ENCODE measurements around the gene MTG2. TPM values are rescaled to one million over a fixed set of nuclear protein-coding genes. Genes with fewer than 3 reads are reported as not detected.

MTG2 gene
- total and polyA plus RNA-seq, 2 of the 13 experiments (the other 11 are each of a cell fraction or from before 2014, with no cell fraction given): 20.4 to 37.8 TPM

GRCh38 chr20:62227591-62227976 is 44.8 kb downstream of the MTG2 start (continued):
- TF ChIP-seq ZNF839 (CRISPR knock-in tag; IDR thresholded peaks at IDR 0.05; ENCODE audit: borderline replicate concordance) (peak; percentile 6; the same call in 1 of the 2 replicates), ZIK1 (CRISPR knock-in tag; IDR thresholded peaks at IDR 0.05; ENCODE audit: borderline replicate concordance, low read depth) (0 out of 2 replicates have a peak, but pooled peaks have one; percentile 30), ZNF430 (CRISPR knock-in tag; IDR thresholded peaks at IDR 0.05) (peak; percentile 58; the same call in 1 of the 2 replicates), ZFX (CRISPR knock-in tag; IDR thresholded peaks at IDR 0.05; ENCODE audit: low read depth) (peak; percentile 78), ZNF367 (CRISPR knock-in tag; IDR thresholded peaks at IDR 0.05; ENCODE audit: borderline replicate concordance) (no peak), ZNF280B (CRISPR knock-in tag; IDR thresholded peaks at IDR 0.05; ENCODE audit: borderline replicate concordance) (peak; percentile 83; the same call in 1 of the 2 replicates), ZNF451 (CRISPR knock-in tag; IDR thresholded peaks at IDR 0.05) (0 out of 2 replicates have a peak, but pooled peaks have one; percentile 40), ZNF362 (CRISPR knock-in tag; IDR thresholded peaks at IDR 0.05; ENCODE audit: borderline replicate concordance) (no peak), ZNF678 (CRISPR knock-in tag; IDR thresholded peaks at IDR 0.05) (0 out of 2 replicates have a peak, but pooled peaks have one; percentile 20), SMAD1 (CRISPR knock-in tag; IDR thresholded peaks at IDR 0.05; ENCODE audit: borderline replicate concordance, low read depth) (0 out of 2 replicates have a peak, but pooled peaks have one; percentile 1), DZIP1 (CRISPR knock-in tag; IDR thresholded peaks at IDR 0.05) (peak; percentile 82; the same call in 1 of the 2 replicates), ZNF547 (CRISPR knock-in tag; IDR thresholded peaks at IDR 0.05) (0 out of 2 replicates have a peak, but pooled peaks have one; percentile 58), PRDM10 (CRISPR knock-in tag; IDR thresholded peaks at IDR 0.05; ENCODE audit: low read depth) (0 out of 2 replicates have a peak, but pooled peaks have one; percentile 9), SKIL (CRISPR knock-in tag; IDR thresholded peaks at IDR 0.05; ENCODE audit: borderline replicate concordance) (peak; percentile 23; the same call in 1 of the 2 replicates), ZNF670 (CRISPR knock-in tag; IDR thresholded peaks at IDR 0.05; ENCODE audit: borderline replicate concordance) (0 out of 2 replicates have a peak, but pooled peaks have one; percentile 32)

Measured in HepG2 (cell line).